K562 (cell line): Measurements from ENCODE around the gene FOXI1. TPM values are rescaled to one million over a fixed set of nuclear protein-coding genes. Genes with fewer than 3 reads are reported as not detected.

Experiments used
- polyA plus RNA-seq, 8 experiments: library from polyadenylated mRNA; depleted of rRNA in 4 of 8; stranded (reverse) in 5 of 8; unstranded in 3 of 8; fragments of >200 nt; fragmentation: Nextera tagmentation in 2 of 8; fragmentation: Illumina TruSeq in 1 of 8; extraction: Ambion mirVana in 2 of 8; extraction: Trizol in 1 of 8; gene quantifications; 2 replicates each; pipeline versions ENCODE4 v1.2.1 to v1.2.3, GENCODE V29; 2011 to 2014; ENCODE audit warnings: inconsistent platforms in 1 of 8, missing spikeins in 1 of 8
- total RNA-seq, 7 experiments: library from RNA; depleted of rRNA in 6 of 7; stranded (reverse); fragments of >200 nt in 6 of 7; fragmentation: Illumina TruSeq in 2 of 7; extraction: Trizol in 2 of 7; gene quantifications; 2 replicates each; pipeline versions ENCODE4 v1.2.1 to v1.2.3, GENCODE V29; 2011 to 2021; ENCODE audit warnings: low replicate concordance in 1 of 7
- TF ChIP-seq, protein P1 (sequence below), 2 experiments: fragments of 450-650 bp; IDR thresholded peaks; 2 replicates each; pipeline ENCODE4 v1.6.1; 2016; ENCODE audit warnings: mild to moderate bottlenecking in 2 of 2, borderline replicate concordance in 1 of 2, low read depth in 1 of 2, moderate library complexity in 1 of 2

Gene FOXI1
- total and polyA plus RNA-seq, 9 of the 15 experiments (the other 6 are each of a cell fraction or from before 2014, with no cell fraction given), result not detected

GRCh38 chr5:170080217-170080616 is 25.5 kb upstream of the FOXI1 start (continued):
- TF ChIP-seq, protein P1, sequence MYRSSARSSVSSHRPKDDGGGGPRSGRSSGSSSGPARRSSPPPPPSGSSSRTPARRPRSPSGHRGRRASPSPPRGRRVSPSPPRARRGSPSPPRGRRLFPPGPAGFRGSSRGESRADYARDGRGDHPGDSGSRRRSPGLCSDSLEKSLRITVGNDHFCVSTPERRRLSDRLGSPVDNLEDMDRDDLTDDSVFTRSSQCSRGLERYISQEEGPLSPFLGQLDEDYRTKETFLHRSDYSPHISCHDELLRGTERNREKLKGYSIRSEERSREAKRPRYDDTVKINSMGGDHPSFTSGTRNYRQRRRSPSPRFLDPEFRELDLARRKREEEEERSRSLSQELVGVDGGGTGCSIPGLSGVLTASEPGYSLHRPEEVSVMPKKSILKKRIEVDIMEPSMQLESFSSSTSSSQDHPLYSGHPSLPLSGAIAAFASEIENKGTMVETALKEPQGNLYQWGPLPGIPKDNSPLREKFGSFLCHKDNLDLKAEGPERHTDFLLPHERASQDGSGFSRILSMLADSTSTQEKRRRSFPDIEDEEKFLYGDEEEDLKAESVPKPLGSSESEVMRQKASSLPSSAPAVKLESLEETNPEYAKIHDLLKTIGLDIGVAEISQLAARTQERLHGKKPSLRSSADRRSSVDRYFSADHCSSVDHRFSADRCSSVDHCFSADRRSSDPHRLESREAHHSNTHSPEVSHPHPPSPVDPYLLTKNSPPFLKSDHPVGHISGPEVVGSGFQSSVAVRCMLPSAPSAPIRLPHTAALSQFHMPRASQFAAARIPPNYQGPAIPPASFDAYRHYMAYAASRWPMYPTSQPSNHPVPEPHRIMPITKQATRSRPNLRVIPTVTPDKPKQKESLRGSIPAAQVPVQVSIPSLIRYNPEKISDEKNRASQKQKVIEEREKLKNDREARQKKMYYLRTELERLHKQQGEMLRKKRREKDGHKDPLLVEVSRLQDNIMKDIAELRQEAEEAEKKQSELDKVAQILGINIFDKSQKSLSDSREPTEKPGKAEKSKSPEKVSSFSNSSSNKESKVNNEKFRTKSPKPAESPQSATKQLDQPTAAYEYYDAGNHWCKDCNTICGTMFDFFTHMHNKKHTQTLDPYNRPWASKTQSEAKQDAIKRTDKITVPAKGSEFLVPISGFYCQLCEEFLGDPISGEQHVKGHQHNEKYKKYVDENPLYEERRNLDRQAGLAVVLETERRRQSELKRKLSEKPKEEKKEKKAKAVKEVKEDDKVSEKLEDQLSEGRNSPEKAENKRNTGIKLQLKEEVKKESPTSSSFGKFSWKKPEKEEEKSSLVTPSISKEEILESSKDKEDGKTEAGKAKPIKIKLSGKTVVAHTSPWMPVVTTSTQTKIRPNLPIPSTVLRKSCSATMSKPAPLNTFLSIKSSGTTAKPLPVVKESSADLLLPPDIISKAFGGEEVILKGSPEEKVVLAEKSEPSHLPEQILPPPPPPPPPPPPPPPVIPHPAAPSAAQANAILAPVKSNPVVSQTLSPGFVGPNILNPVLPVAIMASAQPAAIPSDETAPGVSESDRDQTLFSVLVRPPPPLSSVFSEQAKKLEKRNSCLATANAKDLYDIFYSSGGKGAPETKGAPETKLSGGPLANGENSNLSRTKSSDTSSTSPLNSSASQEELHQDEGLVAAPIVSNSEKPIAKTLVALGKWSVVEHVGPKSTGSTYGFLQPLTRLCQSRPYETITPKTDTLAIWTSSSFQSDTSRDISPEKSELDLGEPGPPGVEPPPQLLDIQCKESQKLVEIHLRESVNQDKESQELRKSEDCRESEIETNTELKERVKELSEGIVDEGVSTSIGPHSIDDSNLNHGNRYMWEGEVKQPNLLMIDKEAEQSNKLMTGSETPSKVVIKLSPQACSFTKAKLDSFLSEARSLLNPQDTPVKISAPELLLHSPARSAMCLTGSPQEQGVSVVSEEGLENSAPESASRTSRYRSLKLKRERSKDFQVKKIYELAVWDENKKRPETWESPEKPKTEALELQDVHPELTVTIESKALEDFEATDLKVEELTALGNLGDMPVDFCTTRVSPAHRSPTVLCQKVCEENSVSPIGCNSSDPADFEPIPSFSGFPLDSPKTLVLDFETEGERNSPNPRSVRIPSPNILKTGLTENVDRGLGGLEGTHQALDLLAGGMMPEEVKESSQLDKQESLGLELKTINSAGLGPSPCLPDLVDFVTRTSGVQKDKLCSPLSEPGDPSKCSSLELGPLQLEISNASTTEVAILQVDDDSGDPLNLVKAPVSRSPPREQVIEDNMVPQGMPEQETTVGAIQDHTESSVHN (IDR thresholded peaks at IDR 0.05; ENCODE audit: borderline replicate concordance in 1 of 2, low read depth in 1 of 2), result no peak
